HG02885 (cell line): ENCODE measurements around the gene SLC19A2.

Source experiments
- ATAC-seq: cut with Tn5 transposase; IDR thresholded peaks from one replicate; pipeline ENCODE4 v1.9.1; 2021; ENCODE audit warnings: mild to moderate bottlenecking; ENCODE audit not compliant: unreplicated experiment, poor library complexity

SLC19A2 gene

DNA sequence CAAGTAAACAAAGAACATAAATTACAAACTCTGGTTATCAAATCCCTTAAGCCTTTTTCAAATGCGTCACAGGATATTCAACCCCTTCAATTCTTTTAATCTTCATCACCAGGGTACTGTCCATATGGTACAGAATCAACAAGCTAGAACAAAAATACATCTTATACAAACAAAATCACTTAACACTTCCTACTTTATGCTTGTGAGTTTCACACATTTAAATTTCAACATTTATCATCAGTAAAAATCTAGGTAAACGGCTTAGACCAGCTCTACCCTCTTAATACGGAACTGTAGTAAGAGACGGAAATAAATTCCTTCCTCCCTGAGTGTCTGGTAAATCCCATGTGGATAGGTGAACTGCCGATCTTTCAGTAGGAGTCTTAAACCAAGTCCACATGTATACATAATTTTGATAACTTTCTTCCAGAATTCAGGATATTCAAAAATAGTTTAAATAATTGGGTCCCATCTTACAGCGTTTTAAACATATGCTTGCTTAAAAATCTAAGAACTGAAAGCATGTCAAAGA is 59.5 kb downstream of the SLC19A2 start:
- no peak for ATAC-seq

DNA sequence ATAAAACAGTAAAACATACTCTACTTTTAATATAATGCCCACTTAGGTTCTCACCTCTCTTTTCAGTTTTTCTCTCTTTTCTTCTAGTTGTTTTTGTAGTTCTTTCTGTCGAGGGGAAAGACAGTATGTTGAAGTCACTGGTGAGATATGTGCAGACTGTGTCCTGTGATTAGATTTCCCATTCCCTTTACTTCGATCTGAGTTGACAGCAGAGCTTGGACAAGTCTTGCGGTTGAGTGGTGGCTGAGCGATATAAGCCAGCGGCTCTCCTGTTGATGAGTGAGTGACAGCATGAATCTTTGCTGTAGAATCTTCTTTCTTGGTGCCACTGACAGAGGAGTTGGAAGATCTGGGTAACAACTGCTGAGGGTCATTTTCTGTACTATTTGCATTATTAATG is 64.4 kb downstream of the SLC19A2 start:
- ATAC-seq = no peak

DNA sequence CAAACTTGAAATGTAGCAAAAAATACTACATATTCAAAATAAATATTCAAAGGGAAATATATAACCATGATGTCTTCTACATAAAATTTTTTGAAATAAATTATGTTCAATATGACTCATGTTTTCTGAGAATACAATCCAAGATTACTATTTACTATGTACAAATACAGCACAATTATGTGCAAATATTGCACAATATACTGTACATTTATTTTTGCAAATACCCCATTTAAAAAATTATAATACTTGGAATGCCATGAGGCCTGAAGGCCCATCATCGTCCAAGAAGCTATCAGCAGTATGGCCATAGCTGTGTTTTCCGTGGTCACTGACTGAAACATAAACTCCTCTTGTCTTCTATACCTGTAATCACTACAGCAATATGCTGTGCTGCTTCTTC is 70.8 kb downstream of the SLC19A2 start:
- no peak for ATAC-seq
